IPS-20b (cell line): ENCODE data around the gene TROAP.

ENCODE experiments used
- H3K27ac ChIP-seq: one replicate; pipeline ENCODE4 v1.5.1; 2013; ENCODE audit warnings: low read length
- H3K27me3 ChIP-seq: 2 replicates; pipeline ENCODE4 v1.6.1; 2013; ENCODE audit warnings: mild to moderate bottlenecking, low read length, inconsistent platforms; ENCODE audit not compliant: insufficient read depth
- H3K36me3 ChIP-seq: 2 replicates; pipeline ENCODE4 v1.6.1; 2013; ENCODE audit warnings: low read depth, mild to moderate bottlenecking, inconsistent platforms, low read length, moderate library complexity; ENCODE audit not compliant: insufficient read depth
- H3K4me1 ChIP-seq: 2 replicates; pipeline ENCODE4 v1.6.1; 2013; ENCODE audit warnings: mild to moderate bottlenecking, control low read depth, inconsistent platforms, low read length, moderate library complexity; ENCODE audit not compliant: insufficient read depth
- H3K4me3 ChIP-seq: 2 replicates; pipeline ENCODE4 v1.5.1; 2013; ENCODE audit warnings: mild to moderate bottlenecking, low read length, inconsistent platforms
- H3K9ac ChIP-seq: 2 replicates; pipeline ENCODE4 v1.6.1; 2013; ENCODE audit warnings: low read depth, mild to moderate bottlenecking, inconsistent platforms, low read length, moderate library complexity
- H3K9me3 ChIP-seq: 2 replicates; pipeline ENCODE4 v1.6.1; 2013; ENCODE audit warnings: mild to moderate bottlenecking, low read depth, low read length, inconsistent platforms; ENCODE audit not compliant: insufficient read depth

Gene TROAP

GRCh38 chr12:49322367-49322707, 718 bp upstream of the TROAP start:
- peaks cover 25% of the 10 kb centered on the region for H3K36me3 ChIP-seq
- peaks cover 8% of the 10 kb centered on the region for H3K27me3 ChIP-seq
- H3K9ac ChIP-seq = peak overlapping the region; percentile 76; the same call in 1 of the 2 replicates
- H3K4me1 ChIP-seq = no peaks in the 10 kb centered on the region
- H3K9me3 ChIP-seq = no peaks in the 10 kb centered on the region
- H3K27ac ChIP-seq = no peak overlapping the region
- H3K4me3 ChIP-seq = peak overlapping the region; percentile 98

- Histone ChIP-seq H3K4me3 (peak overlapping the region; percentile 98), H3K9ac (peak overlapping the region; percentile 93), H3K4me1 (no peaks in the 10 kb centered on the region), H3K27ac (peak overlapping the region; percentile 62), H3K36me3 (peaks cover 33% of the 10 kb centered on the region), H3K9me3 (no peaks in the 10 kb centered on the region), H3K27me3 (peaks cover 8% of the 10 kb centered on the region)
Observed at GRCh38 chr12:49323524-49324097, 556 bp downstream of the TROAP start.

- Histone ChIP-seq H3K4me3 (no peak overlapping the region), H3K27me3 (no peaks in the 10 kb centered on the region), H3K27ac (no peak overlapping the region), H3K4me1 (no peaks in the 10 kb centered on the region), H3K36me3 (peaks cover 50% of the 10 kb centered on the region), H3K9ac (no peak overlapping the region), H3K9me3 (no peaks in the 10 kb centered on the region)
Observed at GRCh38 chr12:49325606-49326005, 2.6 kb downstream of the TROAP start.

GRCh38 chr12:49327368-49327767, 4.3 kb downstream of the TROAP start:
- no peak overlapping the region for H3K27ac ChIP-seq
- no peaks in the 10 kb centered on the region for H3K4me1 ChIP-seq
- H3K9me3 ChIP-seq = no peaks in the 10 kb centered on the region
- H3K36me3 ChIP-seq = peaks cover 58% of the 10 kb centered on the region
- no peak overlapping the region for H3K4me3 ChIP-seq
- H3K9ac ChIP-seq = no peak overlapping the region
- H3K27me3 ChIP-seq = peaks cover 15% of the 10 kb centered on the region

- H3K4me3 ChIP-seq = no peak overlapping the region
- H3K27ac ChIP-seq = no peak overlapping the region
- peaks cover 20% of the 10 kb centered on the region for H3K27me3 ChIP-seq
- peaks cover 58% of the 10 kb centered on the region for H3K36me3 ChIP-seq
- H3K9me3 ChIP-seq = no peaks in the 10 kb centered on the region
- no peak overlapping the region for H3K9ac ChIP-seq
- peaks cover 3% of the 10 kb centered on the region; the same call in 1 of the 2 replicates for H3K4me1 ChIP-seq
Observed at GRCh38 chr12:49327887-49328286, 4.8 kb downstream of the TROAP start.

- H3K27ac ChIP-seq = no peak overlapping the region
- H3K27me3 ChIP-seq = peaks cover 29% of the 10 kb centered on the region
- H3K4me3 ChIP-seq = no peak overlapping the region
- H3K36me3 ChIP-seq = peaks cover 58% of the 10 kb centered on the region
- H3K9me3 ChIP-seq = no peaks in the 10 kb centered on the region
- H3K9ac ChIP-seq = no peak overlapping the region
- H3K4me1 ChIP-seq = peaks cover 3% of the 10 kb centered on the region; the same call in 1 of the 2 replicates
Observed at GRCh38 chr12:49328816-49329215, 5.8 kb downstream of the TROAP start.

GRCh38 chr12:49330032-49330619, 7.1 kb downstream of the TROAP start:
- H3K4me3 ChIP-seq = no peak overlapping the region
- no peak overlapping the region for H3K9ac ChIP-seq
- H3K27ac ChIP-seq = no peak overlapping the region
- peaks cover 3% of the 10 kb centered on the region; the same call in 1 of the 2 replicates for H3K9me3 ChIP-seq
- H3K27me3 ChIP-seq = peaks cover 43% of the 10 kb centered on the region
- peaks cover 54% of the 10 kb centered on the region for H3K36me3 ChIP-seq
- H3K4me1 ChIP-seq = peaks cover 3% of the 10 kb centered on the region; the same call in 1 of the 2 replicates

GRCh38 chr12:49330631-49331379, 7.8 kb downstream of the TROAP start:
- Histone ChIP-seq H3K9me3 (peaks cover 7% of the 10 kb centered on the region; the same call in 1 of the 2 replicates), H3K4me3 (no peak overlapping the region), H3K36me3 (peaks cover 48% of the 10 kb centered on the region), H3K9ac (no peak overlapping the region), H3K27me3 (peaks cover 49% of the 10 kb centered on the region), H3K4me1 (peaks cover 3% of the 10 kb centered on the region; the same call in 1 of the 2 replicates), H3K27ac (no peak overlapping the region)

GRCh38 chr12:49331380-49332222, 8.5 kb downstream of the TROAP start:
- Histone ChIP-seq H3K27ac (no peak overlapping the region), H3K9me3 (peaks cover 8% of the 10 kb centered on the region; the same call in 1 of the 2 replicates), H3K27me3 (peaks cover 57% of the 10 kb centered on the region), H3K4me1 (peaks cover 3% of the 10 kb centered on the region; the same call in 1 of the 2 replicates), H3K4me3 (no peak overlapping the region), H3K9ac (no peak overlapping the region), H3K36me3 (peaks cover 40% of the 10 kb centered on the region)

GRCh38 chr12:49332441-49332861, 9.4 kb downstream of the TROAP start:
- Histone ChIP-seq H3K4me3 (peak overlapping the region; percentile 58; the same call in 1 of the 2 replicates), H3K27ac (no peak overlapping the region), H3K27me3 (peaks cover 66% of the 10 kb centered on the region), H3K9me3 (peaks cover 8% of the 10 kb centered on the region; the same call in 1 of the 2 replicates), H3K4me1 (peaks cover 3% of the 10 kb centered on the region; the same call in 1 of the 2 replicates), H3K9ac (no peak overlapping the region), H3K36me3 (peaks cover 31% of the 10 kb centered on the region)

GRCh38 chr12:49332891-49333371, 9.9 kb downstream of the TROAP start:
- Histone ChIP-seq H3K9ac (no peak overlapping the region), H3K36me3 (peaks cover 28% of the 10 kb centered on the region), H3K27me3 (peaks cover 71% of the 10 kb centered on the region), H3K9me3 (peaks cover 8% of the 10 kb centered on the region; the same call in 1 of the 2 replicates), H3K4me3 (peak overlapping the region; percentile 58), H3K27ac (no peak overlapping the region), H3K4me1 (peaks cover 5% of the 10 kb centered on the region; the same call in 1 of the 2 replicates)
